HepG2 (cell line): ENCODE results near the gene TJP2. TPM values are rescaled to one million over a fixed set of nuclear protein-coding genes. Genes with fewer than 3 reads are reported as not detected.

ENCODE experiments used
- ARNT2 ChIP-seq: sonication (generic); formaldehyde crosslinking; IDR thresholded peaks from 2 replicates; pipeline ENCODE4 v1.8.0; 2022; ENCODE audit warnings: mild to moderate bottlenecking, low read depth, missing genetic modification reagents, moderate library complexity
- ATF4 ChIP-seq, 2 experiments: fragments of 450-650 bp in 1 of 2; sonication (generic) in 1 of 2; formaldehyde crosslinking; IDR thresholded peaks; 2 replicates each; pipeline versions ENCODE4 v1.5.0 to v1.8.0; 2020 to 2022; ENCODE audit warnings: mild to moderate bottlenecking in 1 of 2, missing genetic modification reagents in 1 of 2
- CCDC6 ChIP-seq: sonication (generic); formaldehyde crosslinking; IDR thresholded peaks from 2 replicates; pipeline ENCODE4 v1.8.1; 2022; ENCODE audit warnings: mild to moderate bottlenecking, missing genetic modification reagents, moderate library complexity
- CHCHD3 ChIP-seq: sonication (generic); formaldehyde crosslinking; IDR thresholded peaks from 2 replicates; pipeline ENCODE4 v1.8.0; 2022; ENCODE audit warnings: mild to moderate bottlenecking, missing genetic modification reagents, moderate library complexity
- EHMT2 ChIP-seq: fragments of 200-600 bp; sonication (generic); IDR thresholded peaks from 2 replicates; pipeline ENCODE4 v1.7.0; 2017; ENCODE audit warnings: antibody characterized with exemption, low read depth, low read length, borderline replicate concordance
- ETV5 ChIP-seq: IDR thresholded peaks from 2 replicates; pipeline ENCODE4 v1.6.1; 2018; ENCODE audit warnings: missing biosample characterization, missing genetic modification reagents, inconsistent platforms, borderline replicate concordance
- NR2F2 ChIP-seq: IDR thresholded peaks from 2 replicates; pipeline ENCODE4 v1.6.1; 2012; ENCODE audit warnings: low read depth, inconsistent platforms, borderline replicate concordance
- PHF20 ChIP-seq: sonication (generic); formaldehyde crosslinking; IDR thresholded peaks from 2 replicates; pipeline ENCODE4 v1.5.0; 2020; ENCODE audit warnings: mild to moderate bottlenecking, missing genetic modification reagents
- POLR2A ChIP-seq, 2 experiments: IDR thresholded peaks; 2 replicates each; pipeline ENCODE4 v1.6.1; 2011; ENCODE audit warnings: low read depth in 2 of 2, low read length in 2 of 2, mild to moderate bottlenecking in 1 of 2, moderate library complexity in 1 of 2; ENCODE audit not compliant: insufficient read depth in 1 of 2
- SALL1 ChIP-seq: sonication (generic); formaldehyde crosslinking; IDR thresholded peaks from 2 replicates; pipeline ENCODE4 v1.8.0; 2022; ENCODE audit warnings: mild to moderate bottlenecking, missing genetic modification reagents
- SP5 ChIP-seq: IDR thresholded peaks from 2 replicates; pipeline ENCODE4 v1.6.1; 2016; ENCODE audit warnings: low read depth, borderline replicate concordance
- TCF7 ChIP-seq: sonication (generic); IDR thresholded peaks from 2 replicates; pipeline ENCODE4 v1.6.1; 2016; ENCODE audit warnings: antibody characterized with exemption, low read depth
- ZBTB43 ChIP-seq: sonication (generic); formaldehyde crosslinking; conservative IDR thresholded peaks from 2 replicates; pipeline ENCODE4 v1.4.0; 2020; ENCODE audit warnings: missing genetic modification reagents
- ZNF18 ChIP-seq: sonication (generic); formaldehyde crosslinking; IDR thresholded peaks from 2 replicates; pipeline ENCODE4 v1.8.0; 2022; ENCODE audit warnings: mild to moderate bottlenecking, missing genetic modification reagents; ENCODE audit not compliant: insufficient replicate concordance
- ZNF296 ChIP-seq: sonication (generic); formaldehyde crosslinking; conservative IDR thresholded peaks from 2 replicates; pipeline ENCODE4 v1.5.0; 2020; ENCODE audit warnings: mild to moderate bottlenecking, missing genetic modification reagents
- ZNF446 ChIP-seq: sonication (generic); formaldehyde crosslinking; IDR thresholded peaks from 2 replicates; pipeline ENCODE4 v1.5.0; 2020; ENCODE audit warnings: mild to moderate bottlenecking, missing genetic modification reagents
- ZNF503 ChIP-seq: sonication (generic); formaldehyde crosslinking; IDR thresholded peaks from 2 replicates; pipeline ENCODE4 v1.4.0; 2020; ENCODE audit warnings: missing genetic modification reagents
- ZNF546 ChIP-seq: sonication (generic); formaldehyde crosslinking; conservative IDR thresholded peaks from 2 replicates; pipeline ENCODE4 v1.8.1; 2023; ENCODE audit warnings: mild to moderate bottlenecking, missing genetic modification reagents
- ZNF547 ChIP-seq: sonication (generic); formaldehyde crosslinking; IDR thresholded peaks from 2 replicates; pipeline ENCODE4 v1.5.1; 2020; ENCODE audit warnings: mild to moderate bottlenecking, missing genetic modification reagents
- ZNF639 ChIP-seq: conservative IDR thresholded peaks from 2 replicates; pipeline ENCODE4 v1.6.1; 2018; ENCODE audit warnings: missing genetic modification reagents
- ZNF672 ChIP-seq: sonication (generic); formaldehyde crosslinking; IDR thresholded peaks from 2 replicates; pipeline ENCODE4 v1.8.1; 2022; ENCODE audit warnings: missing genetic modification reagents
- ZSCAN22 ChIP-seq: sonication (generic); formaldehyde crosslinking; IDR thresholded peaks from 2 replicates; pipeline ENCODE4 v1.4.0; 2020; ENCODE audit warnings: mild to moderate bottlenecking, missing genetic modification reagents
- polyA plus RNA-seq, 8 experiments: library from polyadenylated mRNA; depleted of rRNA in 3 of 8; stranded (reverse) in 7 of 8; unstranded in 1 of 8; fragments of >200 nt; fragmentation: Illumina TruSeq in 4 of 8; extraction: Trizol in 4 of 8; gene quantifications; 2 replicates each; pipeline versions ENCODE4 v1.2.1 to v1.2.3, GENCODE V29; 2011 to 2016; ENCODE audit warnings: low read depth in 4 of 8, missing spikeins in 1 of 8, mixed read lengths in 1 of 8; ENCODE audit not compliant: insufficient read depth in 1 of 8
- total RNA-seq, 5 experiments: library from RNA; depleted of rRNA; stranded (reverse); fragments of >200 nt; fragmentation: Illumina TruSeq; extraction: Trizol; gene quantifications; 2 replicates each; pipeline ENCODE4 v1.2.3, GENCODE V29; 2016; ENCODE audit warnings: low read depth in 1 of 5
- TF ChIP-seq, protein P1 (sequence below): sonication (generic); formaldehyde crosslinking; IDR thresholded peaks from 2 replicates; pipeline ENCODE4 v1.8.1; 2023; ENCODE audit warnings: mild to moderate bottlenecking, inconsistent platforms, moderate library complexity, missing genetic modification reagents, borderline replicate concordance

TJP2 gene
- total and polyA plus RNA-seq, 2 of the 13 experiments (the other 11 are each of a cell fraction or from before 2014, with no cell fraction given), result 109 to 110 TPM

- TF ChIP-seq ZNF639 (0 out of 2 replicates have a peak, but pooled peaks have one; percentile 27), CCDC6 (CRISPR knock-in tag) (no peak), PHF20 (CRISPR knock-in tag) (no peak), TCF7 (peak; percentile 60), ZBTB43 (CRISPR knock-in tag) (no peak), ZNF547 (CRISPR knock-in tag) (0 out of 2 replicates have a peak, but pooled peaks have one; percentile 53), ETV5 (no peak), ZNF503 (CRISPR knock-in tag) (no peak), SALL1 (CRISPR knock-in tag) (peak; percentile 56), ZNF18 (no peak), ZNF296 (CRISPR knock-in tag) (no peak), ATF4 (CRISPR knock-in tag; IDR thresholded peaks at IDR 0.05) (no peak), CHCHD3 (no peak), NR2F2 (no peak; the same call in 1 of the 2 replicates), ZNF546 (no peak), ZSCAN22 (CRISPR knock-in tag) (no peak), EHMT2 (peak; percentile 47; the same call in 1 of the 2 replicates), SP5 (peak; percentile 37; the same call in 1 of the 2 replicates), ZNF672 (CRISPR knock-in tag) (no peak), POLR2A (IDR thresholded peaks at IDR 0.05; ENCODE audit: insufficient read depth in 1 of 2, low read depth in 2 of 2, low read length in 2 of 2) (peak in 1 of 2 experiments; percentile 27; a peak in 2 of 4 replicates), ARNT2 (no peak), ZNF446 (CRISPR knock-in tag) (no peak)
- TF ChIP-seq, protein P1, sequence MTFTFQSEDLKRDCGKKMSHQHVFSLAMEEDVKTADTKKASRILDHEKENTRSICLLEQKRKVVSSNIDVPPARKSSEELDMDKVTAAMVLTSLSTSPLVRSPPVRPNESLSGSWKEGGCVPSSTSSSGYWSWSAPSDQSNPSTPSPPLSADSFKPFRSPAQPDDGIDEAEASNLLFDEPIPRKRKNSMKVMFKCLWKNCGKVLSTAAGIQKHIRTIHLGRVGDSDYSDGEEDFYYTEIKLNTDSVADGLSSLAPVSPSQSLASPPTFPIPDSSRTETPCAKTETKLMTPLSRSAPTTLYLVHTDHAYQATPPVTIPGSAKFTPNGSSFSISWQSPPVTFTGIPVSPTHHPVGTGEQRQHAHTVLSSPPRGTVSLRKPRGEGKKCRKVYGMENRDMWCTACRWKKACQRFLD, result no peak
Observed at GRCh38 chr9:69131682-69132081, 42.4 kb upstream of the TJP2 start (continued).
